Prostate gland (tissue), 2 donors: ENCODE data around the gene PTPRJ.

Source experiments
- POLR2A ChIP-seq: fragments of 450-650 bp; IDR thresholded peaks from one replicate; pipeline ENCODE4 v1.6.1; 2016; ENCODE audit warnings: antibody characterized with exemption, mild to moderate bottlenecking
- POLR2AphosphoS5 ChIP-seq: sonication (generic); formaldehyde crosslinking; IDR thresholded peaks from one replicate; pipeline ENCODE4 v1.6.1; 2017; ENCODE audit warnings: antibody characterized with exemption
- TF ChIP-seq, protein P1 (sequence below), 4 experiments: fragments of 200-600 bp in 2 of 4; fragments of 450-650 bp in 2 of 4; sonication (generic) in 2 of 4; IDR thresholded peaks; 1 replicate in 3 of 4; 2 replicates in 1 of 4; pipeline ENCODE4 v1.5.1; 2016 to 2019; ENCODE audit warnings: antibody characterized with exemption in 4 of 4, mild to moderate bottlenecking in 2 of 4, moderate library complexity in 2 of 4

DNA sequence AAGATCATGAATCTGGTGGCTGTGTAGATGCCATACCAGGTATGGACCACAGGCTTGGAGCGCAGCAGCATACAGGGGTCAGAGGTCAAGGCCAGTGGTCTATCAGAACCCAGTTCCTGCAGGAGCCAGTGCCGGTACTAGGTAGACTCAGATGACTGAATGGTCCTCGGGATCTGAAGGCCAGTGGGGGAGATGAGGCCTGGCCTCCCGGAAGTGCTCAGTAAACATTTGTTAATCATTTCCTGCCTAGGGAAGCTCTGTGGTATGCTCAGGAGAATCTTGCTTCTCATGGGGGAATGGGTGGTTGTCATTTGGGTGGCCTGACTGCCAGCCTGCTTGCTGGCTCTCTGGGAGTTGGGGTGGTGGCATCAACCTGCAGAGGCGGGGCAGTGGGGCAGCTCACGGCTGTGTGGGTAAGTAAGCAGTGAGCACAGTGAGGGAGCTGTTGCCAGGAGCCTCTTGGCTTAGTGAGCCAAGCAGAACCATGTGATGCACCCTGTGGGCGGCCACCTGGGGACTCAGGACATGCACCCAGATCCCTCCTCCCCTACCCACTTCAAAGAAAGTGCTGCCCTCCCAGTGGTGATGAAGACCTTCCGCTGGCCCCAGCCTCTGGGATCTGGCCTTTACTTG lies 33.0 kb downstream of the PTPRJ start:
- TF ChIP-seq, protein P1, sequence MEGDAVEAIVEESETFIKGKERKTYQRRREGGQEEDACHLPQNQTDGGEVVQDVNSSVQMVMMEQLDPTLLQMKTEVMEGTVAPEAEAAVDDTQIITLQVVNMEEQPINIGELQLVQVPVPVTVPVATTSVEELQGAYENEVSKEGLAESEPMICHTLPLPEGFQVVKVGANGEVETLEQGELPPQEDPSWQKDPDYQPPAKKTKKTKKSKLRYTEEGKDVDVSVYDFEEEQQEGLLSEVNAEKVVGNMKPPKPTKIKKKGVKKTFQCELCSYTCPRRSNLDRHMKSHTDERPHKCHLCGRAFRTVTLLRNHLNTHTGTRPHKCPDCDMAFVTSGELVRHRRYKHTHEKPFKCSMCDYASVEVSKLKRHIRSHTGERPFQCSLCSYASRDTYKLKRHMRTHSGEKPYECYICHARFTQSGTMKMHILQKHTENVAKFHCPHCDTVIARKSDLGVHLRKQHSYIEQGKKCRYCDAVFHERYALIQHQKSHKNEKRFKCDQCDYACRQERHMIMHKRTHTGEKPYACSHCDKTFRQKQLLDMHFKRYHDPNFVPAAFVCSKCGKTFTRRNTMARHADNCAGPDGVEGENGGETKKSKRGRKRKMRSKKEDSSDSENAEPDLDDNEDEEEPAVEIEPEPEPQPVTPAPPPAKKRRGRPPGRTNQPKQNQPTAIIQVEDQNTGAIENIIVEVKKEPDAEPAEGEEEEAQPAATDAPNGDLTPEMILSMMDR (IDR thresholded peaks at IDR 0.05): no peak
- TF ChIP-seq POLR2AphosphoS5: no peak
- no peak for TF ChIP-seq POLR2A
